Neural progenitor cell (in vitro differentiated cells): ENCODE results near the gene CASP10. TPM values are rescaled to one million over a fixed set of nuclear protein-coding genes. Genes with fewer than 3 reads are reported as not detected.

ENCODE experiments used
- DNase-seq: peaks from one replicate; pipeline ENCODE4 v3.0.0-alpha.2; 2016; ENCODE audit warnings: low spot score
- H2AFZ ChIP-seq: fragments of 200-600 bp; sonication (generic); replicated peaks from 2 replicates; pipeline ENCODE4 v1.6.1; 2016; ENCODE audit warnings: antibody characterized with exemption
- H3F3A ChIP-seq: fragments of 200-600 bp; sonication (generic); 2 replicates; pipeline ENCODE4 v1.6.1; 2016; ENCODE audit warnings: antibody characterized with exemption, low read depth
- H3K27ac ChIP-seq: fragments of 200-600 bp; sonication (generic); 2 replicates; pipeline ENCODE4 v1.5.1; 2016; ENCODE audit warnings: mild to moderate bottlenecking
- H3K27me3 ChIP-seq: fragments of 200-600 bp; sonication (generic); 2 replicates; pipeline ENCODE4 v1.6.1; 2016; ENCODE audit warnings: mild to moderate bottlenecking, moderate library complexity
- H3K36me3 ChIP-seq: fragments of 200-600 bp; sonication (generic); 2 replicates; pipeline ENCODE4 v1.5.1; 2016
- H3K4me1 ChIP-seq: fragments of 200-600 bp; sonication (generic); 2 replicates; pipeline ENCODE4 v1.6.1; 2016; ENCODE audit warnings: mixed run types
- H3K4me2 ChIP-seq: fragments of 200-600 bp; sonication (generic); 2 replicates; pipeline ENCODE4 v1.6.1; 2016
- H3K4me3 ChIP-seq: fragments of 200-600 bp; sonication (generic); 2 replicates; pipeline ENCODE4 v1.5.1; 2016
- H3K79me2 ChIP-seq: fragments of 200-600 bp; sonication (generic); 2 replicates; pipeline ENCODE4 v1.6.1; 2016; ENCODE audit warnings: low read depth
- H3K9ac ChIP-seq: fragments of 200-600 bp; sonication (generic); 2 replicates; pipeline ENCODE4 v1.6.1; 2016
- H3K9me3 ChIP-seq: fragments of 200-600 bp; sonication (generic); 2 replicates; pipeline ENCODE4 v1.5.1; 2016; ENCODE audit warnings: low read depth
- H4K20me1 ChIP-seq: fragments of 200-600 bp; sonication (generic); 2 replicates; pipeline ENCODE4 v1.6.1; 2016; ENCODE audit warnings: low read depth
- H3K27ac Mint-ChIP-seq: 3 replicates; pipeline ENCODE4 v1.8.0; 2021; ENCODE audit warnings: mixed read lengths
- H3K27me3 Mint-ChIP-seq: 2 replicates; pipeline ENCODE4 v1.8.0; 2022; ENCODE audit warnings: low read depth, mild to moderate bottlenecking, inconsistent platforms, moderate library complexity, mixed read lengths; ENCODE audit not compliant: insufficient read depth
- H3K36me3 Mint-ChIP-seq: 3 replicates; pipeline ENCODE4 v1.8.0; 2021; ENCODE audit warnings: mixed read lengths
- H3K4me1 Mint-ChIP-seq: 3 replicates; pipeline ENCODE4 v1.8.0; 2021; ENCODE audit warnings: mixed read lengths
- H3K4me3 Mint-ChIP-seq: 3 replicates; pipeline ENCODE4 v1.8.0; 2021; ENCODE audit warnings: mild to moderate bottlenecking, moderate library complexity, mixed read lengths
- H3K9me3 Mint-ChIP-seq: 3 replicates; pipeline ENCODE4 v1.8.0; 2020; ENCODE audit warnings: mixed read lengths
- CTCF ChIP-seq: fragments of 200-600 bp; sonication (generic); IDR thresholded peaks from 2 replicates; pipeline ENCODE4 v1.5.1; 2017; ENCODE audit warnings: antibody characterized with exemption, mild to moderate bottlenecking
- EZH2 ChIP-seq: fragments of 200-600 bp; sonication (generic); IDR thresholded peaks from 2 replicates; pipeline ENCODE4 v1.6.1; 2017; ENCODE audit warnings: antibody characterized with exemption, mild to moderate bottlenecking, moderate library complexity
- EZH2phosphoT487 ChIP-seq: fragments of 200-600 bp; sonication (generic); IDR thresholded peaks from 2 replicates; pipeline ENCODE4 v1.6.1; 2017; ENCODE audit warnings: antibody characterized with exemption
- total RNA-seq: library from RNA; depleted of rRNA; stranded (reverse); fragments of >200 nt; gene quantifications from 2 replicates; pipeline ENCODE4 v1.2.3, GENCODE V29; 2015; ENCODE audit warnings: low replicate concordance

Gene CASP10
- total RNA-seq, 1 donor from 2014 or later: 2.2 TPM

GRCh38 chr2:201233812-201234662 is 51.1 kb downstream of the CASP10 start:
- H3K9me3 ChIP-seq: no peaks in the 10 kb centered on the region
- H4K20me1 ChIP-seq: no peaks in the 10 kb centered on the region
- H3K36me3 ChIP-seq: no peaks in the 10 kb centered on the region
- H3F3A ChIP-seq: no peaks in the 10 kb centered on the region
- peak overlapping the region; percentile 52 for H2AFZ ChIP-seq
- H3K79me2 ChIP-seq: no peaks in the 10 kb centered on the region
- H3K27ac ChIP-seq: no peak overlapping the region
- H3K4me3 Mint-ChIP-seq: no peak overlapping the region
- no peak overlapping the region for H3K27ac Mint-ChIP-seq
- peaks cover 3% of the 10 kb centered on the region for H3K27me3 Mint-ChIP-seq
- no peak for DNase-seq
- no peak overlapping the region for H3K4me3 ChIP-seq
- H3K4me2 ChIP-seq: no peak overlapping the region
- peaks cover 2% of the 10 kb centered on the region for H3K4me1 Mint-ChIP-seq
- H3K9ac ChIP-seq: no peak overlapping the region
- H3K27me3 ChIP-seq: peaks cover 4% of the 10 kb centered on the region
- no peak for TF ChIP-seq CTCF
- no peaks in the 10 kb centered on the region for H3K9me3 Mint-ChIP-seq
- no peaks in the 10 kb centered on the region for H3K36me3 Mint-ChIP-seq
- H3K4me1 ChIP-seq: no peaks in the 10 kb centered on the region

- H3K9me3 Mint-ChIP-seq: no peaks in the 10 kb centered on the region
- H3K4me1 ChIP-seq: no peaks in the 10 kb centered on the region
- DNase-seq: no peak
- peaks cover 2% of the 10 kb centered on the region for H3K4me1 Mint-ChIP-seq
- H3K27me3 Mint-ChIP-seq: peaks cover 2% of the 10 kb centered on the region
- no peaks in the 10 kb centered on the region for H3K36me3 Mint-ChIP-seq
- H3K27ac ChIP-seq: no peak overlapping the region
- H3K4me3 Mint-ChIP-seq: no peak overlapping the region
- H2AFZ ChIP-seq: no peak overlapping the region
- no peaks in the 10 kb centered on the region for H3K36me3 ChIP-seq
- no peaks in the 10 kb centered on the region for H4K20me1 ChIP-seq
- H3K27ac Mint-ChIP-seq: no peak overlapping the region
- H3K4me3 ChIP-seq: no peak overlapping the region
- H3K4me2 ChIP-seq: no peak overlapping the region
- H3K79me2 ChIP-seq: no peaks in the 10 kb centered on the region
- TF ChIP-seq CTCF: no peak
- TF ChIP-seq EZH2phosphoT487: no peak
- TF ChIP-seq EZH2: no peak
- peaks cover 4% of the 10 kb centered on the region for H3K27me3 ChIP-seq
- no peaks in the 10 kb centered on the region for H3K9me3 ChIP-seq
- H3K9ac ChIP-seq: no peak overlapping the region
- H3F3A ChIP-seq: no peaks in the 10 kb centered on the region
Measured at GRCh38 chr2:201234663-201235135, 51.8 kb downstream of the CASP10 start.

- no peak overlapping the region for H3K27ac Mint-ChIP-seq
- H3K9ac ChIP-seq: no peak overlapping the region
- H3K9me3 ChIP-seq: no peaks in the 10 kb centered on the region
- H3K4me1 ChIP-seq: no peaks in the 10 kb centered on the region
- TF ChIP-seq EZH2phosphoT487 (no peak), CTCF (peak; percentile 71)
- H3K9me3 Mint-ChIP-seq: no peaks in the 10 kb centered on the region
- no peak overlapping the region for H3K27ac ChIP-seq
- no peak overlapping the region for H3K4me3 Mint-ChIP-seq
- no peaks in the 10 kb centered on the region for H4K20me1 ChIP-seq
- H3K27me3 ChIP-seq: no peaks in the 10 kb centered on the region
- H3K36me3 ChIP-seq: no peaks in the 10 kb centered on the region
- peak; percentile 77 for DNase-seq
- no peaks in the 10 kb centered on the region for H3K27me3 Mint-ChIP-seq
- H2AFZ ChIP-seq: peak overlapping the region; percentile 39
- H3K79me2 ChIP-seq: no peaks in the 10 kb centered on the region
- no peak overlapping the region for H3K4me3 ChIP-seq
- no peaks in the 10 kb centered on the region for H3F3A ChIP-seq
- peaks cover 2% of the 10 kb centered on the region for H3K4me1 Mint-ChIP-seq
- H3K4me2 ChIP-seq: no peak overlapping the region
- no peaks in the 10 kb centered on the region for H3K36me3 Mint-ChIP-seq
Measured at GRCh38 chr2:201235860-201236811, 53.2 kb downstream of the CASP10 start.
